ENCODE data around the gene CISD3. TPM values are rescaled to one million over a fixed set of nuclear protein-coding genes. Genes with fewer than 3 reads are reported as not detected.

The CISD3 gene
- polyA plus RNA-seq, 4 donors: 52.4 to 186 (median 131) TPM

- H3K27me3 ChIP-seq (ENCODE audit: control insufficient read depth in 3 of 3, insufficient read depth in 3 of 3, low read length in 3 of 3): no peaks in the 10 kb centered on the region
- H3K36me3 ChIP-seq (ENCODE audit: control insufficient read depth in 3 of 3, insufficient read depth in 2 of 3, low read depth in 1 of 3, low read length in 3 of 3): peaks cover 15 to 94% (median 19%) of the 10 kb centered on the region in 3 donors
- H3K4me3 ChIP-seq (ENCODE audit: low read depth in 1 of 3, low read length in 3 of 3): no peak overlapping the region
- FAIRE-seq (no peak), DNase-seq (no peak)
- H3K9me3 ChIP-seq (ENCODE audit: control insufficient read depth in 2 of 2, insufficient read depth in 1 of 2, low read depth in 1 of 2, low read length in 1 of 2): no peaks in the 10 kb centered on the region
- no peak overlapping the region for H3K27ac ChIP-seq (ENCODE audit: low read depth in 1 of 3, low read length in 2 of 3)
- 92 to 93% (median 93%) methylated on average over 23 of the region's 23 CpGs for WGBS, 3 donors
- H3K4me1 ChIP-seq (ENCODE audit: control insufficient read depth in 3 of 3, insufficient read depth in 2 of 3, low read depth in 1 of 3, low read length in 2 of 3): no peaks in the 10 kb centered on the region
Measured at GRCh38 chr17:38779965-38780752, 50.0 kb downstream of the CISD3 start.

- FAIRE-seq: no peak
Measured at GRCh38 chr17:38783227-38783626, 53.1 kb downstream of the CISD3 start.

More at GRCh38 chr17:38783227-38783626, 53.1 kb downstream of the CISD3 start:
- Histone ChIP-seq H3K4me3 (ENCODE audit: low read depth in 1 of 3, low read length in 3 of 3) (no peak overlapping the region), H3K9me3 (ENCODE audit: control insufficient read depth in 2 of 2, insufficient read depth in 1 of 2, low read depth in 1 of 2, low read length in 1 of 2) (no peaks in the 10 kb centered on the region), H3K36me3 (ENCODE audit: control insufficient read depth in 3 of 3, insufficient read depth in 2 of 3, low read depth in 1 of 3, low read length in 3 of 3) (peaks cover 9 to 85% (median 15%) of the 10 kb centered on the region in 3 donors), H3K4me1 (ENCODE audit: control insufficient read depth in 3 of 3, insufficient read depth in 2 of 3, low read depth in 1 of 3, low read length in 2 of 3) (no peaks in the 10 kb centered on the region), H3K27me3 (ENCODE audit: control insufficient read depth in 3 of 3, insufficient read depth in 3 of 3, low read length in 3 of 3) (no peaks in the 10 kb centered on the region), H3K27ac (ENCODE audit: low read depth in 1 of 3, low read length in 2 of 3) (no peak overlapping the region)
- no peak for DNase-seq
- 88 to 92% (median 92%) methylated on average over 3 of the region's 3 CpGs for WGBS, 3 donors

Other genes with a start within 250 kb of the CISD3 start
- gene SRCIN1, start 124.4 kb upstream of the CISD3 start, polyA plus RNA-seq: 1 to 10 TPM in 2 of 4 donors, under 1 TPM in 2; 0.45 to 9.6 (median 0.99) TPM
- gene EPOP, start 55.4 kb upstream of the CISD3 start, polyA plus RNA-seq: 1 to 10 TPM in 1 of 4 donors, under 1 TPM in 2, not detected in 1; 0.22 to 1.3 (median 0.40) TPM
- gene MLLT6, start 25.1 kb upstream of the CISD3 start, polyA plus RNA-seq: 10 to 100 TPM; 19.5 to 99.5 (median 39.1) TPM
- gene PCGF2, start 18.0 kb downstream of the CISD3 start, polyA plus RNA-seq: 10 to 100 TPM in 3 of 4 donors, 1 to 10 TPM in 1; 7.6 to 30.2 (median 23.2) TPM
- gene PSMB3, start 22.4 kb downstream of the CISD3 start, polyA plus RNA-seq: 100 to 1,000 TPM; 114 to 310 (median 248) TPM
- gene PIP4K2B, start 69.2 kb downstream of the CISD3 start, polyA plus RNA-seq: 10 to 100 TPM in 2 of 4 donors, 1 to 10 TPM in 2; 4.9 to 28.0 (median 12.2) TPM
- 10 to 100 TPM; 12.6 to 61.1 (median 32.6) TPM for gene CWC25, start 95.0 kb downstream of the CISD3 start, polyA plus RNA-seq
- gene RPL23, start 123.4 kb downstream of the CISD3 start, polyA plus RNA-seq: 1,000 to 10,000 TPM; 1,251 to 3,207 (median 2,577) TPM
- 100 to 1,000 TPM; 152 to 296 (median 235) TPM for gene LASP1, start 139.7 kb downstream of the CISD3 start, polyA plus RNA-seq
- under 1 TPM in 1 of 4 donors, not detected in 3; 0.01 TPM for gene FBXO47, start 237.1 kb downstream of the CISD3 start, polyA plus RNA-seq